GM12892 (cell line): ENCODE measurements around the gene SYNPO.

Experiments used
- DNase-seq: peaks from one replicate; pipeline ENCODE4 v3.0.0; 2011; ENCODE audit not compliant: insufficient read length
- FAIRE-seq: peaks from 2 replicates; lab custom pipeline; 2011; peaks lifted over from hg19 to GRCh38; lab: Jason Lieb, UNC
- POLR2A ChIP-seq: IDR thresholded peaks from 2 replicates; pipeline ENCODE4 v1.6.1; 2011; ENCODE audit warnings: low read depth, low read length, control low read depth
- POLR2AphosphoS5 ChIP-seq: IDR thresholded peaks from 2 replicates; pipeline ENCODE4 v1.6.1; 2011; ENCODE audit warnings: low read depth, low read length, control low read depth
- TAF1 ChIP-seq: IDR thresholded peaks from 2 replicates; pipeline ENCODE4 v1.6.1; 2011; ENCODE audit warnings: low read depth, mild to moderate bottlenecking, control low read depth, low read length, borderline replicate concordance

SYNPO gene

DNA sequence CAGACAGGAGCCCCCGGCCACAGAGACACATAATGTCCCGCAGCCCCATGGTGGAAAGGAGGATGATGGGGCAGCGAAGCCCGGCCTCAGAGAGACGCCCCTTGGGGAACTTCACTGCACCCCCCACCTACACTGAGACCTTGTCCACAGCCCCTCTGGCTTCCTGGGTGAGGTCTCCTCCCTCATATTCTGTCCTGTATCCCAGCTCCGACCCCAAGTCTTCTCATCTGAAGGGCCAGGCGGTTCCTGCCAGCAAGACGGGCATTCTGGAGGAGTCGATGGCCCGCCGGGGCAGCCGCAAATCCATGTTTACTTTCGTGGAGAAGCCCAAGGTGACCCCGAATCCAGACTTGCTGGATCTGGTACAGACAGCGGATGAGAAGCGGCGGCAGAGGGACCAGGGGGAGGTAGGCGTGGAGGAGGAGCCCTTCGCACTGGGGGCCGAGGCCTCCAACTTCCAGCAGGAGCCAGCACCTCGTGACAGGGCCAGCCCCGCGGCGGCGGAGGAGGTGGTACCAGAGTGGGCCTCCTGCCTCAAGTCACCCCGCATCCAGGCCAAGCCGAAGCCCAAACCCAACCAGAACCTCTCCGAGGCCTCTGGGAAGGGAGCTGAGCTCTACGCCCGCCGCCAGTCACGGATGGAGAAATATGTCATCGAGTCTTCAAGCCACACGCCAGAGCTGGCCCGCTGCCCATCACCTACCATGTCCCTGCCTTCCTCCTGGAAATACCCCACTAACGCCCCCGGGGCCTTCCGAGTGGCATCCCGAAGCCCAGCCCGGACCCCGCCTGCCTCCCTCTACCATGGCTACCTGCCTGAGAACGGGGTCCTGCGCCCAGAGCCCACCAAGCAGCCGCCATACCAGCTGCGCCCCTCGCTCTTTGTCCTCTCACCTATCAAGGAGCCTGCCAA lies 8.9 kb downstream of the SYNPO start:
- FAIRE-seq (no peak), DNase-seq (no peak)
- no peak for TF ChIP-seq POLR2A
- TF ChIP-seq TAF1, result no peak
- no peak for TF ChIP-seq POLR2AphosphoS5

DNA sequence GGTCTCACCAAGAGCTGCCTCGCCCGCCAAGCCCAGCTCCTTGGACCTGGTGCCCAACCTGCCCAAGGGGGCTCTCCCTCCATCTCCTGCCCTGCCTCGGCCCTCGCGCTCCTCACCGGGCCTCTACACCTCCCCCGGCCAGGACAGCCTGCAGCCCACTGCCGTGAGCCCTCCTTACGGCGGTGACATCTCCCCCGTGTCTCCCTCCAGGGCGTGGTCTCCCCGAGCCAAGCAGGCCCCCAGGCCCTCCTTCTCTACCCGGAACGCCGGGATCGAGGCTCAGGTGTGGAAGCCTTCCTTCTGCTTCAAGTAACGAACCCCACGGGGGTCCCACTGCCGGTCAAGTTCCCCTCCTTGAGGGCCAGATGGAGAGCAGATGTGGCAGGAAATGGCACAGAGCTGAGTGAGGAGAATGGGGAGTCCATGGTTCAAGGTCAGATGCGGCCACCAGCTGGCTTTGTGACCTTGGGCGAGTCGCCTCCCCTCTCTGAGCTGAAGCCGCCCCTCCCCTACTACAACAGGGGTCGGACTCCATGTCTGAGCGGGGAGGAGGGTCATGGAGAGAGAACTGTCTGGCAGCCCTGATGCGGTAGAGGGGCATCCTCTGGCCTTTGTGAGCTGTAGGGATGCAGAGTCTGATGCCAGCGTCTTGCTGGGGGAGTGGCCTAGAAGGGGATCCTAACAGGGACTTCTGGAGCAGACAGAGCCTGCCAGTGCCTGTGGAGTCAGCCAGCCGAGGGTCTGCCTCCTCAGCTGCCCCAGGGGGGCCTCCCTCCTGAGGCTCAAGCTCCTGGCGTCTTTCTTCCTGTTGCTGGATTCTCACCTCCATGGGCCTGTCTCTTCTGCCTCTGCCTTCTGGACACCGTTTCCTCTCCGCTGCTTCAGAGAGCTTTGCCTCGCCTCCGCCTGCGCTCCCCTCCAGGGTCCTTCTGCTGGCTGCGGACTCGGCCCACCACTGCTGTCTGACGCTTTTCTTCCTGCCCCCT lies 9.9 kb downstream of the SYNPO start:
- DNase-seq, result no peak
- TF ChIP-seq POLR2A, result no peak
- TF ChIP-seq POLR2AphosphoS5, result no peak
- no peak for TF ChIP-seq TAF1
- FAIRE-seq, result no peak

DNA sequence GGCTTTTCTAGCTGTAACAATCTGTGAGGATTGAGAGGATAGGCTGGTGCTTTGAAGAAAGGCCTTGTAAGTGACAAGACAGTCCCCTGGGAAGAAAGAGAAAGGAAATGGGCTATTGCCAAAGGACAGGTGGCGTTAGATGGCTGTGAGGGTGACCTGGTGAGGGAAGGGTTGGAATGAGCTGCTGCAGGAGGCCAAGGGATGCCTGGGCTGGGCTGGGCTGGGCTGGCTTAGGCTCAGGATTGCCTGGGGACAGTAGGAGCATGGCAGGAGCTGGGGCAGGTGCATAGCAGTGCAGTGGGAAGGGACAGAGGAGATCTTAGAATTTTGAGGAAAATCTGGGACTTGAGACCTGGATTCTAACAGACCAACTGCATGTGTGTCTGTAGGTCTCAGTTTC lies 10.9 kb downstream of the SYNPO start:
- DNase-seq (no peak), FAIRE-seq (no peak)
- TF ChIP-seq POLR2AphosphoS5, result no peak
- no peak for TF ChIP-seq POLR2A
- no peak for TF ChIP-seq TAF1

DNA sequence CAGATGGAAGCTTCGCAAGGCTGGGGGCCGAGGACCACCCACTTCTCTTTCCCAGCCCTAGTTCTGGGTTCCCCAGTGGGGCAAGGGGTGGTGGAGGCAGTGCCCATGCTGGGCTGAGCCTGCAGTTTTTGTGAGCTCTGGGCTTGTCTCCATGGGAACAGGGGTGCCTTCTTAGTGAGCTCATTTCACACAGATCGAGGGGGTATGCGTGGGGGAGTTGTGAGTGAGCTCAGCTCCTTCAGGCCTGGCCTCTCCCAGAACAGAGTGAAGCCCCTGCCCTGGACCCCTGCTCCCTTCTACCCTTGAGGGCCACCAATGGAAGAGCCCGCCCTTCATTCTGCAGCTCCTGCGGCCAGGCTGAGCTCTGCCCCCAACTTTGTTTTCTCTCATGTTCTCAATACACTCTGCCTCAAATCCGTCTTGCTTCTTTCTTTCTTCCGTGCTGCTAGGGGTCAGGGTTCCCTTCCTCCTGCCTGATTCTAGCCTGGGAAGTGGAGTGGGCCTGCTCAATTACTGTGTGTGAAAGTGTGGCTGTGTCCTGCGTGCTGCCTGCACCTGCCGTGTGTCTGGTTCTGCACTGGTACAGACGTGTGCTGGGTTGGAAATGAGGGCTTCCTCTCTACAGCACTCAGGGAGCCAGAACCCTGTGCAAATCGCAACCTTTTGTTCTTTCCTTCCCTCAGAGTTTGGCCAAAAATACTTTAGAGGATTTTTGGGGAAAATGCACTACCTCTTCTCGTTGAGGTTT lies 11.6 kb downstream of the SYNPO start:
- TF ChIP-seq POLR2AphosphoS5 (no peak), POLR2A (no peak), TAF1 (no peak)
- DNase-seq, result no peak
- no peak for FAIRE-seq

DNA sequence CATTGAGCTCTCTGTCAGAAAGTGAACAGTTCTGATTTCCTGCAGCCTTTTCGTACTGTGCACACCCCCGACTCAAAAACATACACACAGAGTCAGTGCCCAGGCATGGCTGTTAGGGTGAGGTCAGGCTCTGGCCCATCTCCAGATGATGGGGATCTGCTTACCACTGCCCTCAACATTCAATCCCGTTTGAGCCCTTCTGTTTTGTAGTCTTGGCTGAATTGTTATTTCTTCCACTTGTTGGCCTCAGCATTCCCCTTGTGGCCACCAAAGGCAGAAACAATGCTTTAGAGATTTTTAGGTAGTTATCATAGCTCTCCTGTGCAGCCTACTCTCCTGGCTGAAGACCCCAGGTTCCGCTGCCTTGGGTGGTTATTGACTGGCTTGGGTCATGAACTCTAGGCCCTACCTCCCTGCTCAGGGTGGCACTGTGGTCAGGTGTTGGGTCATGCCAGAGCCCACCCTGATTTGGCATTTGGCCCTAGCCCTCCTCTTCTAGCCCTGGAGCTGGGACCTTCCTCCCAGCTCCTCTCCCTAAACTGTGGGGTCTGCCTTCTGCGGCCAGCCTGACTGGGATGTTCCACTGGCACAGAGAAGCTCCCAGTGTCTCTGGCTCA lies 12.8 kb downstream of the SYNPO start:
- FAIRE-seq, result no peak

DNA sequence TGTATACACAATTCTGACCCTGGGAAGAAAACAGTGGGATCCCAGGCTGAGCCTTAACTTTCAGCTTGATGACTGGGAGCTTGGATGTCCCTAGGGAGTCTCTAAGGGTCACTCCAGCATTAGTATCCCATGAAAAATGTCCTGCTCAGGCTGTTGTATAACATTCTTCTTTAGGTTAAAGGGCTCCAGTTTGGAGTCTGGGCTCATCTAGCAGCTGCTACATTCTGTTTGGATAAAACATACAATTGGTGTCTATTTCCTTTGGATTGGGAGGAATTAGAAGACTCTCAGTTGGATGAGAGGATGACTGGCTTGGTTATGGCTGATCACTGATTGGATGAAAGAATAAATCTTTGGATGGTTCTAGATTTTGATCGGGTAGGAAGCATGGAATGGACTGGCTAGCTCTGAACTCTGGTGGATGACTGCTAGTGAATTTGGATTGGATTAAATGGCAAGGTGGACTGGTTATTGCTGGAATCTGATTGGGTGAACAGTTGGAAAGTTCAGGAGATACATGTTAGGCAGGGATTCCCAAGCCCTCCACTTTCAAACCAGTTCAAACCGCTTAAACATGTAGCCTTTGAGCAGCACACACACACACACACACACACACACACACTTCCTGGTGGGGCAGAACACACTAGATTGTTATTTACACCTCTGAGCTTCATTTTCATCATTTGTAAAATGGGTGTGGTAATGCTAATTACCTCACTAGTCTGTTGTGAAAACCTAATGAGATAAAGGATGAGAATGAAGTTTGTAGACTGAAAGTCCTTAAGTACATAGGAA lies 13.5 kb downstream of the SYNPO start:
- FAIRE-seq, result no peak
- no peak for DNase-seq
- TF ChIP-seq POLR2A (no peak), TAF1 (no peak), POLR2AphosphoS5 (no peak)

More for the DNA sequence above, 12.8 kb downstream of the SYNPO start:
- TF ChIP-seq TAF1, result no peak
- TF ChIP-seq POLR2AphosphoS5, result no peak
- no peak for TF ChIP-seq POLR2A
- no peak for DNase-seq

DNA sequence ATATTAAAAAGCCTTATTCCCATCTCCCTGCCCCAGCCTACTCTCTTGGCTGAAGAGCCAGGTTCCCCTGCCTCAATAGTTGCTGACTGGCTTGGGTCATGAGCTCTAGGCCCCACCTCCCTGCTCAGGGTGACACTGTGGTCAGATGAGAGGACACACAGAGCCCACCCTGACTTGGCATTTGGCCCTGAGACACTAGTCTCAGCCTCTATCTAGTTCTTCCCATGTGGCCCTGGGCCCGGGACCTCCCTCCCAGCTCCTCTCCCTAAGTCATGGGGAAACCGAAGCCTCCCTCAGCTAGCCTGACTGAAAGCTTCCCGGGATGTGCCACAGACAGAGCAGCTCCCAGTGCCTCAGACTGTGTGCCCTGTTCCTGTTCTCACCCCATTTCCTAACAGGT lies 14.8 kb downstream of the SYNPO start:
- TF ChIP-seq TAF1 (no peak), POLR2AphosphoS5 (no peak), POLR2A (no peak)

DNA sequence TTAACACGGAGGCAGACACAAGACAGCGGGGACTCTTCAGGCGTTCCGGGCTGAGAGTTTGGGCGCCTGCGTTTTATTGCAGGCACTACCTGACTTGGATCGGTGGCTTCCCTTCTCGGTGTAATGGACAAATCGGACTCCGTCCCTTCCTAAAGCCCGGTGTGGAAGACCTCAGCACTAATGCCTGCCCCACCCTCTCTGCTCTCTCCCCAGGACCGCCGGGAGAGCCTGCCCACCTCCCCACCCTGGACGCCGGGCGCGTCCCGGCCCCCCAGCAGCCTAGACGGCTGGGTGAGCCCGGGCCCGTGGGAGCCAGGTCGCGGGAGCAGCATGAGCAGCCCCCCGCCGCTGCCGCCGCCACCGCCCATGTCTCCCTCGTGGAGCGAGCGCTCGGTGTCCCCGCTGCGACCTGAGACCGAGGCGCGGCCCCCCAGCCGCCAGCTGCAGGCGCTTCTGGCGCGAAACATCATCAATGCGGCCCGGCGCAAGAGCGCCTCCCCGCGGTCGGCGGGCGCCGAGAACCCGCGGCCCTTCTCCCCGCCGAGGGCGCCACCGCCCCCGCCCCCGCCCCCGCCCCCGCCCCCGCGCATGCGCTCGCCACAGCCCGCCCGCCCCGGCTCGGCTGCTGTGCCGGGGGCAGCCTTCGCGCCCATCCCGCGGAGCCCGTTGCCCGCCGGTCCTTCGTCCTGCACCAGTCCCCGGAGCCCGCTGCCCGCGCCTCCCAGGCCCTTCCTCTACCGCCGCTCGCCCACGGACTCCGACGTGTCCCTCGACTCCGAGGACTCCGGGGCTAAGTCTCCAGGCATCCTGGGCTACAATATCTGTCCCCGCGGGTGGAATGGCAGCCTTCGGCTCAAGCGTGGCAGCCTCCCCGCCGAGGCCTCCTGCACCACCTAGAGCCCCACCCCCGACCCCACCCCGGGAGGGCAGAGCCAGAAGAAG lies 16.0 kb downstream of the SYNPO start:
- TF ChIP-seq POLR2A (no peak), TAF1 (no peak), POLR2AphosphoS5 (no peak)
- peak; percentile 73 for FAIRE-seq
- peak; percentile 93 for DNase-seq

More for the DNA sequence above, 14.8 kb downstream of the SYNPO start:
- DNase-seq (no peak), FAIRE-seq (no peak)

DNA sequence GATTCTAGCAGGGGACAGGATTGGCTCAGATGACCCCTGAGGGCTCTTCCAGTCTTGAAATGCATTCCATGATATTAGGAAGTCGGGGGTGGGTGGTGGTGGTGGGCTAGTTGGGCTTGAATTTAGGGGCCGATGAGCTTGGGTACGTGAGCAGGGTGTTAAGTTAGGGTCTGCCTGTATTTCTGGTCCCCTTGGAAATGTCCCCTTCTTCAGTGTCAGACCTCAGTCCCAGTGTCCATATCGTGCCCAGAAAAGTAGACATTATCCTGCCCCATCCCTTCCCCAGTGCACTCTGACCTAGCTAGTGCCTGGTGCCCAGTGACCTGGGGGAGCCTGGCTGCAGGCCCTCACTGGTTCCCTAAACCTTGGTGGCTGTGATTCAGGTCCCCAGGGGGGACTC lies 17.7 kb downstream of the SYNPO start:
- no peak for TF ChIP-seq TAF1
- TF ChIP-seq POLR2AphosphoS5, result no peak
- TF ChIP-seq POLR2A, result no peak
- DNase-seq (no peak), FAIRE-seq (no peak)
